Type B pancreatic cell (in vitro differentiated cells): ENCODE results near the gene STAT5B. TPM values are rescaled to one million over a fixed set of nuclear protein-coding genes. Genes with fewer than 3 reads are reported as not detected.
"Not testable (repeated sequence)": the region's sequence is repeated elsewhere in the genome, so short reads cannot be mapped to it uniquely, and the experiment has no call there.

Experiments
- DNase-seq: peaks from one replicate; pipeline ENCODE4 v3.0.0; 2021; ENCODE audit warnings: mixed read lengths; ENCODE audit not compliant: unreplicated experiment; ENCODE audit errors: extremely low spot score
- H3K27ac Mint-ChIP-seq: 2 replicates; pipeline ENCODE4 v1.8.0; 2021; ENCODE audit warnings: mild to moderate bottlenecking, mixed read lengths
- H3K27me3 Mint-ChIP-seq: 2 replicates; pipeline ENCODE4 v1.8.0; 2021; ENCODE audit warnings: mixed read lengths
- H3K36me3 Mint-ChIP-seq: 2 replicates; pipeline ENCODE4 v1.8.0; 2021; ENCODE audit warnings: mixed read lengths
- H3K4me1 Mint-ChIP-seq: one replicate; pipeline ENCODE4 v1.8.0; 2021; ENCODE audit warnings: mixed read lengths; ENCODE audit not compliant: unreplicated experiment
- H3K4me3 Mint-ChIP-seq: 2 replicates; pipeline ENCODE4 v1.8.0; 2021; ENCODE audit warnings: mild to moderate bottlenecking, mixed read lengths
- H3K9me3 Mint-ChIP-seq: 2 replicates; pipeline ENCODE4 v1.8.0; 2021; ENCODE audit warnings: mixed read lengths
- total RNA-seq: library from RNA; stranded (reverse); gene quantifications from 2 replicates; pipeline ENCODE4 v1.2.1, GENCODE V29; 2021; ENCODE audit warnings: low replicate concordance
- TF ChIP-seq, protein P1 (sequence below): fragments of 200-600 bp; sonication (generic); conservative IDR thresholded peaks from 2 replicates; pipeline ENCODE4 v1.5.0; 2021; ENCODE audit warnings: antibody characterized with exemption, mild to moderate bottlenecking

STAT5B gene
- total RNA-seq, 1 donor from 2014 or later = 42.3 TPM

GRCh38 chr17:42270170-42270535 is 6.0 kb downstream of the STAT5B start:
- Mint-ChIP-seq H3K36me3 (no peaks in the 10 kb centered on the region), H3K9me3 (no peaks in the 10 kb centered on the region), H3K4me1 (peaks cover 27% of the 10 kb centered on the region), H3K4me3 (no peak overlapping the region), H3K27me3 (no peaks in the 10 kb centered on the region), H3K27ac (no peak overlapping the region)
- TF ChIP-seq, protein P1, sequence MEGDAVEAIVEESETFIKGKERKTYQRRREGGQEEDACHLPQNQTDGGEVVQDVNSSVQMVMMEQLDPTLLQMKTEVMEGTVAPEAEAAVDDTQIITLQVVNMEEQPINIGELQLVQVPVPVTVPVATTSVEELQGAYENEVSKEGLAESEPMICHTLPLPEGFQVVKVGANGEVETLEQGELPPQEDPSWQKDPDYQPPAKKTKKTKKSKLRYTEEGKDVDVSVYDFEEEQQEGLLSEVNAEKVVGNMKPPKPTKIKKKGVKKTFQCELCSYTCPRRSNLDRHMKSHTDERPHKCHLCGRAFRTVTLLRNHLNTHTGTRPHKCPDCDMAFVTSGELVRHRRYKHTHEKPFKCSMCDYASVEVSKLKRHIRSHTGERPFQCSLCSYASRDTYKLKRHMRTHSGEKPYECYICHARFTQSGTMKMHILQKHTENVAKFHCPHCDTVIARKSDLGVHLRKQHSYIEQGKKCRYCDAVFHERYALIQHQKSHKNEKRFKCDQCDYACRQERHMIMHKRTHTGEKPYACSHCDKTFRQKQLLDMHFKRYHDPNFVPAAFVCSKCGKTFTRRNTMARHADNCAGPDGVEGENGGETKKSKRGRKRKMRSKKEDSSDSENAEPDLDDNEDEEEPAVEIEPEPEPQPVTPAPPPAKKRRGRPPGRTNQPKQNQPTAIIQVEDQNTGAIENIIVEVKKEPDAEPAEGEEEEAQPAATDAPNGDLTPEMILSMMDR = no peak
- DNase-seq = no peak

GRCh38 chr17:42268236-42268635 is 8.0 kb downstream of the STAT5B start:
- Mint-ChIP-seq H3K27ac (no peak overlapping the region), H3K36me3 (no peaks in the 10 kb centered on the region), H3K9me3 (no peaks in the 10 kb centered on the region), H3K27me3 (no peaks in the 10 kb centered on the region), H3K4me3 (no peak overlapping the region), H3K4me1 (peaks cover 13% of the 10 kb centered on the region)
- DNase-seq = no peak
- TF ChIP-seq, protein P1 = no peak

GRCh38 chr17:42266918-42267766 is 9.0 kb downstream of the STAT5B start:
- H3K27ac Mint-ChIP-seq = no peak overlapping the region
- no peak for DNase-seq
- H3K4me3 Mint-ChIP-seq = no peak overlapping the region
- H3K4me1 Mint-ChIP-seq = peaks cover 4% of the 10 kb centered on the region
- TF ChIP-seq, protein P1 = no peak
- H3K27me3 Mint-ChIP-seq = no peaks in the 10 kb centered on the region
- H3K36me3 Mint-ChIP-seq = no peaks in the 10 kb centered on the region
- no peaks in the 10 kb centered on the region for H3K9me3 Mint-ChIP-seq

DNA sequence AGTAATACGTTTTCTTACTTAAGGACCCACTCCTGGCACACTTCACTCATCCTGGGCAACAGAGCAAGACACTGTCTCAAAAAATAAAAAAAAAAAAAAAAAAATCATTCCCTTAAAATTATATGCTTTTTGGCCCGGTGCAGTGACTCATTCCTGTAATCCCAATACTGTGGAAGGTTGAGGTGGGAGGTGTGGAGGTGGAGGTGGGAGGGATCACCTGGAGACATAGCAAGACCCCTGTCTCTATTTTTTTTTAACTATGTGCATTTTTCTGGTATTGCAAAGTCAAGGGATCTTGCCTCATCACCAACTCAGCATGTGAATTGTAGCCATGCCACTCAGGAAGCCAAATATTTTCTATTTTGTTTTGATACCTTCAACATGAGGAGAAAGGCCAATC is 9.7 kb downstream of the STAT5B start:
- H3K27ac Mint-ChIP-seq = no peak overlapping the region
- no peaks in the 10 kb centered on the region for H3K4me1 Mint-ChIP-seq
- TF ChIP-seq, protein P1 = no peak
- H3K36me3 Mint-ChIP-seq = no peaks in the 10 kb centered on the region
- H3K27me3 Mint-ChIP-seq = no peaks in the 10 kb centered on the region
- no peak for DNase-seq
- no peaks in the 10 kb centered on the region for H3K9me3 Mint-ChIP-seq
- H3K4me3 Mint-ChIP-seq = no peak overlapping the region

- H3K9me3 Mint-ChIP-seq, H3K4me1 Mint-ChIP-seq, H3K4me3 Mint-ChIP-seq, H3K27ac Mint-ChIP-seq, DNase-seq, H3K27me3 Mint-ChIP-seq, H3K36me3 Mint-ChIP-seq: not testable (repeated sequence)
Measured at GRCh38 chr17:42264366-42264765, 11.8 kb downstream of the STAT5B start.

DNA sequence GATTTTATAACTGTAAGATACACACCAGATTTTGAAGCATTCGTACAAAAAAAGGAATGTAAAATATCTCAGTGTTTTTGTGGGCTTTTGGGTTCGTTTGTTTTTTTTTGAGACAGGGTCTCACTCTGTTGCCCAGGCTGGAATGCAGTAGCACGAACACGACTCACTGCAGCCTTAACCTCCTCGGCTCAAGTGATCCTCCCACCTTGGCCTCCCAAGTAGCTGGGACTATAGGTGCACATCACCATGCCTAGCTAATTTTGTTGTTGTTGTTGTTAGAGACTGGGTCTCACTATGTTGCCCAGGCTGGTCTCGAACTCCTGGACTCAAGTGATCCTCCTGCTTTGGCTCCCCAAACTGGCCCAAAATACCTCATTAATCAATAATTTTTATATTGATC is 15.9 kb downstream of the STAT5B start:
- no peaks in the 10 kb centered on the region for H3K36me3 Mint-ChIP-seq
- H3K9me3 Mint-ChIP-seq = no peaks in the 10 kb centered on the region
- TF ChIP-seq, protein P1 = no peak
- no peak overlapping the region for H3K4me3 Mint-ChIP-seq
- DNase-seq = no peak
- H3K27me3 Mint-ChIP-seq = no peaks in the 10 kb centered on the region
- H3K27ac Mint-ChIP-seq = no peak overlapping the region
- H3K4me1 Mint-ChIP-seq = peaks cover 2% of the 10 kb centered on the region
